SW 1271 (cell line): ENCODE results near the gene DPP6.

Source experiments
- DNase-seq, 2 experiments: peaks; one replicate each; lab custom pipeline; 2025; lab: John Stamatoyannopoulos, UW

The DPP6 gene

GRCh38 chr7:154877031-154877430, 824.8 kb downstream of the DPP6 start:
- no peak for DNase-seq

GRCh38 chr7:154879629-154880028, 827.4 kb downstream of the DPP6 start:
- no peak for DNase-seq

GRCh38 chr7:154880513-154880912, 828.3 kb downstream of the DPP6 start:
- DNase-seq = no peak

GRCh38 chr7:154881026-154881425, 828.8 kb downstream of the DPP6 start:
- DNase-seq = no peak

GRCh38 chr7:154881526-154881925, 829.3 kb downstream of the DPP6 start:
- no peak for DNase-seq

- no peak for DNase-seq
Measured at GRCh38 chr7:154882931-154883474, 830.8 kb downstream of the DPP6 start.

- DNase-seq = no peak
Measured at GRCh38 chr7:154884348-154884920, 832.2 kb downstream of the DPP6 start.

GRCh38 chr7:154886591-154886990, 834.4 kb downstream of the DPP6 start:
- DNase-seq = no peak

- DNase-seq = no peak
Measured at GRCh38 chr7:154888690-154889089, 836.5 kb downstream of the DPP6 start.

GRCh38 chr7:154892459-154892858, 840.3 kb downstream of the DPP6 start:
- no peak for DNase-seq

GRCh38 chr7:154896076-154896475, 843.9 kb downstream of the DPP6 start:
- DNase-seq = no peak

GRCh38 chr7:154898973-154899855, 847.0 kb downstream of the DPP6 start:
- no peak for DNase-seq

GRCh38 chr7:154899862-154900261, 847.7 kb downstream of the DPP6 start:
- DNase-seq = no peak

- DNase-seq = no peak
Measured at GRCh38 chr7:154902600-154903082, 850.4 kb downstream of the DPP6 start.

- DNase-seq = no peak
Measured at GRCh38 chr7:154903083-154903731, 851.0 kb downstream of the DPP6 start.

GRCh38 chr7:154905146-154905545, 852.9 kb downstream of the DPP6 start:
- DNase-seq = no peak

- DNase-seq = no peak
Measured at GRCh38 chr7:154905615-154906014, 853.4 kb downstream of the DPP6 start.

- DNase-seq = no peak
Measured at GRCh38 chr7:154906201-154906600, 854.0 kb downstream of the DPP6 start.

- DNase-seq = no peak
Measured at GRCh38 chr7:154906736-154907355, 854.6 kb downstream of the DPP6 start.

GRCh38 chr7:154907651-154908620, 855.7 kb downstream of the DPP6 start:
- no peak for DNase-seq
